NCI-H1694 (cell line): Measurements from ENCODE around the gene TMC2.
"Not testable (repeated sequence)": the region's sequence is repeated elsewhere in the genome, so short reads cannot be mapped to it uniquely, and the experiment has no call there.

Source experiments
- DNase-seq: peaks from one replicate; lab custom pipeline; 2025; lab: John Stamatoyannopoulos, UW

Gene TMC2

DNA sequence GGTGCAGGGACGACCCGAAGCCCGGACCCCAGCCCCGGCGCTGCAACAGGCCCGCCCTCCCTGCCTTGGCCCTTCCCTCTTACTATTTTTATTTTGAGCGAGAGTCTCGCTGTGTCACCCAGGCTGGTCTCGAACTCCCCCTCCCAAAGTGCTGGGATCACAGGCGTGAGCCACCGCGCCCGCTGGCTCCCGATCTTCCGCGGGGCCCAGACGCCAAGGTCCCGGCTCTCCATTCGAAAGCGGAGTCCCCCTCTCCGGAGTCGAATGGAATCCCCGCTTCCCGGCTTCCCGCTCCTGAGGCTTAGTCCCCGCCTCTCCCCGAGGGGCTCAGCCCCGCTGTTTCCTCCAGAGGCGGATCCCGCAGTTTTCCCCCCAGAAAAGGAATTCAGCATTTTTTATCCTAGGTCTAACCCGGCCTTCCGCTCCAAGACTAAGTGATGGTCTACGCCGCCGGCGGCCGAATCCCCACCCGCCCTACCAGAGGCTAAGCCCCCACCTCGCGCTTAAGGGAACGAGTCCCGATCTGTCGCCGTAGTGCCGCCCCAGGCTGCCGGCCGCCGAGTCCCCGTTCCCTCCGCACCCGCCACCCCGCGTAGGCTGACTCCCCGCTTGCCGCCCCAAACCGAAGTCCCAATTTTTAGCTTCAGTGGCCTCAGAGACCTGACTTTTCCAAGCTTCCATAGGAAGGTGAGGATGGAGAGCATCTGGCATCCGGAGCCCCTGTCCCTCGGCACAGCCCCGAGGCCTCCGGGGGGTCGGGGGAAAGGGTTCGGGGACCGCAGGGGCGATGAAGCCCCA, 11.5 kb upstream of the TMC2 start:
- DNase-seq, result peak; percentile 47

DNA sequence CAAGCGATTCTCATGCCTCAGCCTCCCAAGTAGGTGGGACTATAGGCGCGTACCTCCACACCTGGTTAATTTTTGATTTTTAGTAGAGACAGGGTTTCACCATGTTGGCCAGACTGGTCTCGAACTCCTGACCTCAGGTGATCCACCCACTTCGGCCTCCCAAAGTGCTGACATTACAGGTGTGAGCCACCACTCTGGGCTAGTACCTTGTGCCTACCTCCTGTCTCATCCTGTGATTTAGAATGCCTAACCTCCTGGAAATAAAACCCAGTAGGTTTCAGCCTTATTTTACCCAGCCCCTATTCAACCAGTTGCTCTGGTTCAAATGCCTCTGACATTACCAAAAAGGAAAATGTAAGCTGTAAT, 10.2 kb upstream of the TMC2 start:
- not testable (repeated sequence) for DNase-seq

DNA sequence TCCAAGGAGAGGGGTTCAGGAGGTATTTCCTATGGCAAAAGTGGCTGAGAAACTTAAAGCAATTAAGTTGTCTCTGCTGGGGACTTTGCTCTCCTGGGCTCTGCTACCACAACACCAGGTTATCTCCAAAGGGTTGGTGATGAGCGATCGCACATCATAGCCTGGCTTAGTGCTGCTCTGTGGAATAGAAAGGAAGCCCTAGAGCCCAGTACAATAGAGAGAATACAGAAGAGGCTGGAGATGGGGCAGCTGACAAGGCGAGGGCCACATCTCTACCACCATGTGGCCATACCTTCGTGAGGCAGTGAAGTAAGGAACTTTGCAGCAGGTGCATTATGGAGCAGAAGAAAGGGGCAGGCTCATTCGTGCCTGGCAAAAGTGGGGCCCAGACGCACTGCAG, 8.6 kb upstream of the TMC2 start:
- DNase-seq, result no peak

DNA sequence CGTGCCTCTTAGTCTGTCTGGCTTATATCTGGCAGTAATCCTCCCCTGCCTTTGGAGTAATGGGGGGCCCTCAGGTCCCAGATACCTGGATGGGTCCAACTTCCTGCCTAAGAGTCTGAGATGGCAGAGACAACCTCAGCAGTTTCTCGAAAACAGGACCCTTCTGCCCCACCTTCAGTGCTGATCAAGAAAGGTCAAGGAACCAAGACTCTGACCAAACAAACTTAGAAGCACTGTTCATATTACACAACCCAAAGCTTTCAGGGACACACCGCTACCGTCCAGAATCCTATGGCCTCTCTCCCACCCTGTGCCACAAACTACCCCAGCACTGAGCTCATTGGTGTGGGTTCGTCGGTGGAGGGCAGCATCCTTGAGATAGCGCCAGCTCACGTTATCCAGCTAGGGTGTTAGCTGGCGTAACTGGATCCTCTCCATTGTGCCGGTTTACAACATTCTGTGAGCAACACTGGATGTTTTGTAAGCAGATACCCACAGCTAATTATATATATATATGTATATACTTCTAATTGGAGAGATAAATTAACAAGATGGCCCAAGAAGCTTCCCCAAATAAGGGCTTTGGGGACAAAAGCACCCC, 7.6 kb upstream of the TMC2 start:
- no peak for DNase-seq

DNA sequence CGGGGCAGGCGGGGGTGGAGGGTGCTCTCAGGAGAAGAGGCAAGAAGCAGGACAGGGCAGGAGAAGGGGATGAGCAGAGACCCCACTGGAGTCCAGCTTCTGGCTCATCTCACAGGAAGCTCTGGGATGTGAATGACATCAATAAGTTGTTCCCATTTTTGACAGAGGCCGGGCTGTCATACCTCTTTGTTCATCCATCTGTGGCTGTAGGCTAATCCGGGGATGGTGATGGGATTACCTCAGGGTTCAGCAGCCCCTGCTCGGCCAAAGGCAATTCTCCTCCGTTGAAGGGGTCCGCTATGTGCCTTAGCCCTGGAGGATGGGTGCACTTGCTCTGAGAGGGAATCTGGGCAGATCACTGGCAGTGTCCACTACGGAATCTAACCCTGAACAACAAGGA, 3.3 kb upstream of the TMC2 start:
- no peak for DNase-seq

DNA sequence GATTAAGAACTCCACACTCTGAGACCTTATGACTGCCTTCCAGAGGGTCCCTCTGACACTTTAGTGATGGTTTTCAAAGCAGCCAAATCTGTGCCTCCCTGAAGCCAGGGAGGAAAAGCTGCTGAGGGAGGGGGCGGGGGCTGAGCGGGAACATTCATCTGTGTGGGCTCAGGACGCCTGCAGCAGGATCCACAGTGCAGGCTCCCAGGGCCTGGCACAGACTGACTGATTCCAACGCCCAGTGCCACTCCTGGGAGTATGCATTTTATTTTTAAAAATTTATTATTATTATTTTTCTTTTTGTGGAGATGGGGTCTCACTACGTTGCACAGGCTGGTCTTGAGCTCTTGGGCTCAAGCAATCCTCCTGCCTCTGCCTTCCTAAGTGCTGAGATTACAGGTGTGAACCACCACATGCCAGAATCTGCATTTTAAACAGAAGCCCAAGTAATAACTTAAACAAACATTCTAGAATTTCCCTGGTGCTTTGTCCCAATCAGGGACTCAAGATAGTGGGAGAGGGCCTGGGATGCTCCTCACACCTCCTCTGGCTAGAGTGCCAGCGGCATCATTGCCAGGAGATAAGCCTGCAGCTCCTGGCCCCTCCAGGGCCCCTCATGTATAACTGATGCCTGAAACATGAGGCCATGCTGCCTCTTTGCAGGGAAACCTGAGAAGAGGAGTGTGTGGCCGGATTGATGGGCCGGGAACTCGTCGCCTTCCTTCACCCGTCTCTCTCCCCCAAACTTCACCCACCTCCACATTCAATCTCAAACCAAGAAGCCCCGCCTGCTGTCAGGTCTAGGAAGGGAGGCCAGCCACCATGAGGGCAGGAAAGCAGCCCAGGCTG, 438 bp upstream of the TMC2 start:
- DNase-seq, result no peak

DNA sequence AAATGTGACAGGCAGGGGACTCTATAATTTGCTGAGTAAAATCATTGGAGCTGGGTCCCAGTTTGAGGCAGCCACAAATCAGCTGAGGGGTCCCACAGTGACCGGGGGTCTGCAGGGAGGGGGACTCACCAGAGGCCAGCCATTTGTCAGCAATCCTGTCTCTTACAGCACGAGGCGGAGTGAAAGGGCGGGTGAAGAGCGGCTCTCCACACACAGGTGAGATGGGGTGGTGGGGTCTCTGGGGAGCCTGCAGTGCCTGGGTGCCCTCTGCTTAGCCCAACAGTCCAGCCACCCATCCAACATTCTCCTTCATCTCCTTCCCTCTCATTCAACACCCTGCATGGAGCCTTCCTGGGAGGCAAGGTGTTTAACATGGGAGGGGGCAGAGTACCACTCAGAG, 728 bp downstream of the TMC2 start:
- no peak for DNase-seq

DNA sequence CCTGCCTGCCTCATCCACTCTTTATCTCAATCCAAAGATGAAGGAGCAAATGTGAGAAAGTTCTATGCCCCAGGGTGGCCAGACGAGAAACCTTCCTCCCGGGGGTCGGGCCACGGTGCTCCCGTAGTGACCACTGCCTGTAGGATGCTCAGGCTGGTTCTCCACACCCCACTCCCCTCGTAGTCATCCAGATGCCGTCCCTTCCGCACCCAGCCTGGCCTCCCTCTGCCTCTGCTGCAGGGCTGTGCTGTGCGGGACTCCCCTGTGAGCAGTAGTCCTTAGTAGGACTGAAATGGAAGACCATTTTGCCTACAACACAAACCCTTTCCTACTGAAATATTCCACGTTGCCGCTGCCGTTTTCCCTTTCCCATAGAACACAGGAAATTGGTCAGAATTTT, 2.0 kb downstream of the TMC2 start:
- no peak for DNase-seq

DNA sequence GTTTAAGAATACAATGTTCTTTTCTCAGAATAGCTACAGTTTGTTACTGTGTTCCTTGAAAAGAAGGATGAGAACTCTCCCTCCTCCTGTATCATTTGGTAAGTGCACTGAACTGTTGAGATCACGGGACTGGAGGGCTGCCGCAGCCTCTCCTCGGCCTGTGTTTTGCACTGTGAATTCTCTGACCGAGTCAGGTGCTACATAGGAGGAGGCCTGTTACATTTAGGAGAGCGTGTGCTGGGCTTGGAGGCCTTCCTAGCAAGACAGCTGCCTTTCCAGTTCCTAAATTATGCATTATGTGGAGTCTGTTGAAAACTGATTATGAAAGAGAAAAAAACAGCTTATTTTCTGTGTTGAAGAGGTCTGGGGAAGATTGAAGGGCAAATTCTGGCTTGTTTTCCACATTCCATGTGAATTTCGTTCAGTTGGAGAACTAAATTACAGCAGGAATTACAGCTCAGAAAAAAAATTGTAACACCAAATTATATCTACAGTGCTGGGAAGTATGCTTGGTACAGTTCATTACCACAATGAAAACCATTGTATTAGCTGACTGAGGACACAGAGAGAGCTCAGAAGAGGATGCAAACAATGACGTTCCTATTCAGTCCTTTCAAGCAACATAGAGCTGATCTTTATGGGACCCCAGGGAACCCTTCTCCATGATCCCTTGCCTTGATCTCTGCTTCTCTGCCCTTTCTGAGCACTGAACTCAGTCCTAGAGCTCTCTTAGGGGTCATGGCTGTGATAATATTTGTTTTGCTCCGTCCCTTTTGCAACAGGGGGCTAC, 2.8 kb downstream of the TMC2 start:
- DNase-seq, result no peak

DNA sequence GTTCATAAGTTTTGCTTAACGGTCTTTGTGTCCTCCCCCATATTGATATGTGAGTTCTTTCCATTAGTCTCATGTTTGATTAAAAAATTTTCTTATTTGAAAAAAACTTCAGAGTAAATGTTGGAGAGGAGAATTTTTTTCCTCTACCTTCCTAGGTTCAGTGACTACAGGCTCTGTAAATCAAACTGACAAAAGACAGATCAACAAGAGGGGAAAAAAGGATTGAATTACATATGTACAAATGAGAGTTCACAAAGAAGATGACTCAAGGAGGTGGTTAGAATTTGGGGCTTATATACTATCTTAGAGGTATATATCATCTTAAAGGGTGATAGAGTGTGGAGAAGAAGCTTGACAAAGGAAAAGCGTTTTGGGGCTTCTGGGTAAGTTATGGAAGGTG, 5.6 kb downstream of the TMC2 start:
- no peak for DNase-seq

DNA sequence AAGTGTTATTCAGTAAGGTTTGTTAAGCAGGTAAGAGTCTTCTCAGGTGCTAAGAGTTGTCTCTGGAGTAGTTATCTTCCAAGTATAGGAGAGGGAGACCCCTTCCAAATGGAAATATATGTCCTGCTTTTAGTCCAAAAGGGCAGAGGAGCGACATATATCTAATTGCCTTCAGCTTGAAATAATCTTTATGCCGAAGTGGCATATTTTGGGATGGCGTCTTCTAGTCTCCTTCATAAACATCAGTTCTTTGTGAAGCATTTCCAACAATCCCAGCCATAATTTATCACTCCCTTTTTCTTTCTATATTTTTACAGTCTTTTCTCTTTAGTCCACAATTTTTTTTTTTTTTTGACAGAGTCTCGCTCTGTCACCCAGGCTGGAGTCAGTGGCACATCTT, 6.0 kb downstream of the TMC2 start:
- no peak for DNase-seq

DNA sequence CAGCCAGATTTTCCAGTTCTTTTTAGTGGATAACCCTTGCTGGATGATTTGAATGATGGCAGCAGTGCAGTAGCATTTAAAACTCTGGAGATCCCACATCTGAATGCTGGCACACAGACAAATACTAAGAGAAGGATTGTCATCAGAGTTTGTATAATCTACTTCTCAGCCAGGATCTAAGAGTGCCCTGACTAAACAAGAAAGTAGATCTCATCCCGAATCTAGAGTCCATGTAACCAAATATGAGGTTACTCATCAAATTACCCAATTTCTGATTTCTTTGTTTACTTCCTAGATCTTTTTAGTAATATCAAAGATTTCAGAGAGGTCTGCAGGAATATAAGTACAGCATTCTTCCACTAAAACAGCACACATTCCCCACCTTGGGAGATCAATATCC, 7.8 kb downstream of the TMC2 start:
- DNase-seq, result no peak

DNA sequence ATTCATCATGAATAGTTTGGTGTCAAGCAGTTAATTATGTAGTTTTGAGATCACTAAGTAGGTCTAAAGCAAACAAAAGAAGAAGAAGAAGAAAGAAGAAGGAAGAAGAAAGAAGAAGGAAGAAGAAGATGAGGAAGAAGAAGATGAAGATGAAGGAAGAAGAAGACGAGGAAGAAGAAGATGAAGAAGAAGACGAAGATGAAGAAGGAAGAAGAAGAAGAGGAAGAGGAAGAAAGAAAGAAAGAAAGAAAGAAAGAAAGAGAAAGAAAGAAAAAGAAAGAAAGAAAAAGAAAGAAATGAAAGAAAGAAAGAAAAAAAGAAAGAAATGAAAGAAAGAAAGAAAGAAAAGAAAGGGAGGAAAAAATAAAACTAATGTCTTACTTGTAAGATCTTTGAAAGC, 9.2 kb downstream of the TMC2 start:
- DNase-seq, result no peak

DNA sequence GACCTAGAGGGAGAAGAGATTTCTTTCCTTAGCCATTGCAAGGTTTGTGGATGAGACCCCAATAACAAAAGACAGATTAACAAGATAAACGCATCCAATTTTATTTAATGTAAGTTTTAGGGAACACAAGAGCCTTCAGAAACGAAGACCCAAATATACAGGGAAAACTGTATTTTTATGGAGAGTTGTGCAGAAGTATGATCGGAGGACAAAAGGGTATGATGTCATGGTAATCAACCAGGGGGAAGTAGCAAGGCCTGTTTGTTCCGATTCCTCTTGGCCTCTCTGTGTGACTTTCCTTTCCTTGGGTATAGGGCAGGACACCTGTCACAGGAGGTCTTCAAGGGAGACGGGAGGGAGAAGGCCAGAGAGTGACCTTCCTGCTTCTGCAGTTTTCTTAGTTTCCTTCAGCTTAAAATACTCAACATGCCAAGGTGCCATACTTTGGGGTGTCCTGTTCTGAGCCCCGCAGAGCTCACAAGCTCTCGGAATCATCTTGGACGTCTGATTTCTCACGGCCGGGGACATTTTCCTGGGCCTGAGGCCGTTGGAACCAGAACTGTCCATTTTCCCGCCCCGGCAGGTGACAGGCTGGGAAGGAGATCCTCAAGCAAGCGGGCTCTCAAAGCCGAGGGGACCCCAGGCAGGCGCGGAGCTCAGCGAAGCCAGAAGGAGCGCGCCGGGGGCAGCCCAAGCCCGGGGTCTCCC, 21.7 kb downstream of the TMC2 start:
- DNase-seq, result no peak

DNA sequence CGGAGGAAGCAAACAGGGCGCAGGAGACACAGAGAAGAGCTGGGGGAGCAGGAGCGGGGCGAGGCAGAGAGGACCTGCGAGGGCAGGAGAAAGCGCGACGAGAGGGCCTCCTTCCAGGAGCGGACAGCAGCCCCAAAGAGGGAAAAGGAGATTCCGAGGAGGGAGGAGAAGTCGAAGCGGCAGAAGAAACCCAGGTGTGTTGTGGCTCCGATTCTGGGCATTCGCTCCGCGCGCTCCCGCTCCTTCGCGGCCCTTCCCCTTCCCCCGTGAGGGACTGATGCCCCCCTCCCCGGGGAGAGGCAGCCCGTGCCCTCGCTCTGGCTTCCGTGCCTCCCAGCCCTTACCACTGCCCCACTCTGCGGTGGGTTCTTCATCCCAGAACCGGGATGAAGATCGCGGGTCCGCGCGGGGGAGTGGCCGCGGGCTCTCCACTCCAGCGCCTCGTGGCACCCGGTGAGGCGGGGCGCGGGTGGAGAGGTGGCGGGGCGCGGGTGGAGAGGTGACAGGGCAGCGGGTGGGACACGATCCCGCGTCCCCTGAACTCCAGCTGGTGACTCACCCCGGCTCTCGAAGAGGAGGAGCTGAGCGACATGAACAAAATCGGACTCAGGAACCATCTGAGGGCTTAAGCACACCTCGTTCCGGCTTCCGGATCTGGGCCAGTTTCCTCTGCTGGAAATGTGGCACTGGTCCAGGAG, 22.4 kb downstream of the TMC2 start:
- no peak for DNase-seq

DNA sequence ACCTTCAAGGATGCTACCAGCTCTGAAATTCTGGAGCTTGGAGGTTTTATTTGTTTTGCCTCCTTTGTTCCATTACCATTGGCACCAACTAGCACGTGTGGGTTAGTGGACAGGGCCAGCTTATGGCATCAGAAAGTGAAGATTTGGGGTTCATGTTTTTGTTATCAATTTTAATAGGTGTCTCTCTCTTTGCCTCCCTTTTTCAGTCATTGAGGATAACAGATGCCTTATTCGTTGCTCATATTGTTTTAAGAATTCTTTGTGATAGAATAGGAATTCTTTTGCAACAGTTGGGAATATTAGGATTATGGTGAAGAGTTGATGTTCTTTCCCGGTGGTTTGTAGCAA, 22.9 kb downstream of the TMC2 start:
- no peak for DNase-seq

DNA sequence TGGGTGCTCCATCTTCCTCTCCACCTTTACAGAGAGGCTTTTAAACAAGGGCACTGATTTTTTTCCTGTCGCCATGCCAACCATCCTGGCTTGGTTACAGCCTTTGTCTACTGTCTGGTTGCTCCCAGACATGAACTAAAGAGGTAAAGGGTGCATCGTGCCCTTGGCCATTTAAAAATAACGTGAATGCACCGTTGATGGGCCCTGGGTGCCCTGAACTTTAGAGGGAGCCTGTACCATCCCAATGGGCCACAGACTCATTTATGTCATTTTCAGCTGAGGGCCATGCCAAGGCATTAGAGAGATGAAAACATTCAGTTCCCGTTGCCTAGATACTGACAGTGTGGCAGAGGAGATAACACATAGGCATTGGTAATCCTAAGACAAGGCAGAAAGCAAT, 23.3 kb downstream of the TMC2 start:
- DNase-seq, result no peak

DNA sequence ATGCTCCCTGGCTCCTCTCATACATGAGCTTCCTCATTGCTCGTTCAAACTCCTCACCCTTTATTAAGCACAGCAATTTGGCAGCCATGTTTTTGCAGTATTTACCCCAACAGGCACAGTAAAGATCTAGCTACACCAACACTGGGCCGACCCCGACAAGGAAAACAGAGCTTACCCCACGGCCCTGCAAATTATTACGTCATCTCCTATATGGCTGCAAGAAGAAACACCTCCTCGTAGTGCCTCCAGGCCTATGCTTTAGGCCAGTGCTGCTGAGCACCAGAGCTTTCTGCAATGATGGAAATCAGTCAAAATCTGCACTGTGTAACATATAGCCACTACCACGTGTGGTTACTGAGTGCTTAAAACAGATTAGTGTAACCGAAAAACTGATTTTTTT, 26.7 kb downstream of the TMC2 start:
- no peak for DNase-seq

DNA sequence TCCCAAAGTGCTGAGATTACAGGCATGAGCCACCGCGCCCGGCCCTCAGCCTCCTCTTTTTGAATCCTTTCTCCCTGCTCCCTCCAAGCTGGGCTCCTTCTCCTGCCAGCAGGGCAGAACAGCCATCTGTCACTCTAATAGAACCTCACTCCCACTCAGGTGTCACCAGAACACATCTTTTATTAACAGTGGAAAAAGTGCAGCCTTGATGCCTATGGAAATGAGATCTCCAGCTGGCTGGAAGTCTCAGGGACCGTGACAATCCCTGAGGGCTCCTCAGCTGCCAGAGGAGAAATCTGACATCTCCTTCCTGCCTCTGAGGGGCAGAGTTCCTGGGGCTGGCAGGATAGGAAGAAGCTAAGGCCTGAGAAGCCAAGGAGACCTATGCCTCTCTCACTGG, 28.0 kb downstream of the TMC2 start:
- peak; percentile 27 for DNase-seq

DNA sequence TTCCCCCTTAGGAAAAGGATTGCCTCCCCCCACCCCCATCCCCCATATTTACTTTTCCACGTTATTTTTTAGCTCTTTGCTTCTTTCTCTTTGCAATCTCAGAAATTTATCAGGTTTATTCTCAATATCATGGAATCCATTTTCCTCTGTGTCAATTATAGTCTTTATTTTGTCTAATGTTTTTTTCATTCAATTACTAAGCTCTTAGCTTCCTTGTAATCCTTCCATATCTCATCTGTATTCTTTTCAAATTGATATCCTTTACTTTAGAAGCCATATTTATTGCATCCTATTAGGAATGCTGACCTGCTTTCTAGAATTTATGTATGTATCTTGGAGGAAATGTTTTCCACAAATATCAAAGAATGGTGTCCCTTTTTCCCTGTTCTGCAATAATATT, 39.3 kb downstream of the TMC2 start:
- no peak for DNase-seq

DNA sequence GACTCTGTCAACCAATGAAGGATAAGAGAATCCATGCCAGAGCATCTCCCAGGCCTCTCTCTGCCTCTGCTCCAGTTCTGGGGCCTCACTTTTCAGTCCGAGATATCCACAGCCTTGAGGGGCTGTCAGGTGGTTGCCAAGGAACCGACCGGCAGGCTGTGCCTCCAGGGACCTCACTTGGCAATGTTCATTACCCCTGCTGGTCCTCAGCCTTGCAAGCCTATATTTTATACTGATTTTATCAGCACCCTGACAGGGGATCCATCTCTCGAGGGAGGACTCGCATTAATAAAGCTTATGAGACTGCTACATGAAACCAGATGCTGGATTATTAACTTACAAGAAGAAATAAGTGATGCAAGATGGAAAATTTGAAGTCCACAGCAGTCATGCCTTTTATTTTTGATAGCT, 39.9 kb downstream of the TMC2 start:
- DNase-seq, result no peak
